Measurements from ENCODE around the gene MRO.
A peak's percentile ranks its signal among the peaks of the same experiment; 100 is the strongest.
"Not testable (repeated sequence)": the region's sequence is repeated elsewhere in the genome, so short reads cannot be mapped to it uniquely, and the experiment has no call there.

Gene MRO

GRCh38 chr18:50819728-50820378 is at the start of gene MRO:
Gene MRO (minus strand): TSS chr18:50820016. CDS start chr18:50809400, 10,616 bp downstream.
- DNase-seq: peak; percentile 77 to 78

- DNase-seq: no peak
These were observed 49.3 kb upstream of the MRO start for GRCh38 chr18:50869150-50869549.

- DNase-seq: no peak
These were observed 46.9 kb upstream of the MRO start for GRCh38 chr18:50866765-50867164.

- DNase-seq: no peak
These were observed 44.1 kb upstream of the MRO start for GRCh38 chr18:50863840-50864375.

GRCh38 chr18:50862401-50862800 is 42.6 kb upstream of the MRO start:
- DNase-seq: no peak

- no peak for DNase-seq
These were observed 41.8 kb upstream of the MRO start for GRCh38 chr18:50861617-50862016.

GRCh38 chr18:50859793-50860555 is 40.2 kb upstream of the MRO start:
- no peak for DNase-seq

GRCh38 chr18:50857694-50858093 is 37.9 kb upstream of the MRO start:
- no peak for DNase-seq

- not testable (repeated sequence) for DNase-seq
These were observed 37.4 kb upstream of the MRO start for GRCh38 chr18:50857166-50857565.

- no peak for DNase-seq
These were observed 36.4 kb upstream of the MRO start for GRCh38 chr18:50855976-50856757.

- peak in 1 of 2 donors; percentile 44 for DNase-seq
These were observed 34.1 kb upstream of the MRO start for GRCh38 chr18:50853863-50854271.

- DNase-seq: no peak
These were observed 30.7 kb upstream of the MRO start for GRCh38 chr18:50850307-50851065.

- no peak for DNase-seq
These were observed 29.6 kb upstream of the MRO start for GRCh38 chr18:50849419-50849821.

- no peak for DNase-seq
These were observed 29.2 kb upstream of the MRO start for GRCh38 chr18:50848991-50849390.

- no peak for DNase-seq
These were observed 28.3 kb upstream of the MRO start for GRCh38 chr18:50848061-50848551.

GRCh38 chr18:50847192-50847591 is 27.4 kb upstream of the MRO start:
- no peak for DNase-seq

- no peak for DNase-seq
These were observed 25.1 kb upstream of the MRO start for GRCh38 chr18:50844960-50845359.

- DNase-seq: no peak
These were observed 24.7 kb upstream of the MRO start for GRCh38 chr18:50844554-50844953.

GRCh38 chr18:50842846-50843245 is 23.0 kb upstream of the MRO start:
- no peak for DNase-seq

GRCh38 chr18:50839996-50840395 is 20.2 kb upstream of the MRO start:
- DNase-seq: no peak

GRCh38 chr18:50839341-50839740 is 19.5 kb upstream of the MRO start:
- DNase-seq: no peak

GRCh38 chr18:50836521-50836957 is 16.7 kb upstream of the MRO start:
- DNase-seq: no peak

Data from CD4-positive, alpha-beta T cell treated with Interleukin-1 beta for 1 hour (primary cell).